ENCODE results near the gene LASP1. TPM values are rescaled to one million over a fixed set of nuclear protein-coding genes. Genes with fewer than 3 reads are reported as not detected.

The LASP1 gene
- total and polyA plus RNA-seq, 2 experiments from 2014 or later = 48.7 to 173 TPM

DNA sequence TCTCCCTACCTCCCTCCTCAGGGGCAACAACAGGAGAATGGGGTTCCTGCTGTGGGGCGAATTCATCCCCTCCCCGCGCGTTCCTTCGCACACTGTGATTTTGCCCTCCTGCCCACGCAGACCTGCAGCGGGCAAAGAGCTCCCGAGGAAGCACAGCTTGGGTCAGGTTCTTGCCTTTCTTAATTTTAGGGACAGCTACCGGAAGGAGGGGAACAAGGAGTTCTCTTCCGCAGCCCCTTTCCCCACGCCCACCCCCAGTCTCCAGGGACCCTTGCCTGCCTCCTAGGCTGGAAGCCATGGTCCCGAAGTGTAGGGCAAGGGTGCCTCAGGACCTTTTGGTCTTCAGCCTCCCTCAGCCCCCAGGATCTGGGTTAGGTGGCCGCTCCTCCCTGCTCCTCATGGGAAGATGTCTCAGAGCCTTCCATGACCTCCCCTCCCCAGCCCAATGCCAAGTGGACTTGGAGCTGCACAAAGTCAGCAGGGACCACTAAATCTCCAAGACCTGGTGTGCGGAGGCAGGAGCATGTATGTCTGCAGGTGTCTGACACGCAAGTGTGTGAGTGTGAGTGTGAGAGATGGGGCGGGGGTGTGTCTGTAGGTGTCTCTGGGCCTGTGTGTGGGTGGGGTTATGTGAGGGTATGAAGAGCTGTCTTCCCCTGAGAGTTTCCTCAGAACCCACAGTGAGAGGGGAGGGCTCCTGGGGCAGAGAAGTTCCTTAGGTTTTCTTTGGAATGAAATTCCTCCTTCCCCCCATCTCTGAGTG lies 49.6 kb downstream of the LASP1 start:
- Mint-ChIP-seq H3K36me3 (ENCODE audit: low read depth) (peaks cover 42% of the 10 kb centered on the region), H3K4me3 (no peak overlapping the region), H3K9me3 (no peaks in the 10 kb centered on the region), H3K4me1 (peaks cover 18% of the 10 kb centered on the region), H3K27ac (no peak overlapping the region), H3K27me3 (ENCODE audit: insufficient read depth, low read depth, poor library complexity) (peaks cover 9% of the 10 kb centered on the region)
- H3K4me1 ChIP-seq (ENCODE audit: insufficient read depth) = peaks cover 12% of the 10 kb centered on the region
- H3K27ac ChIP-seq (ENCODE audit: low read depth) = no peak overlapping the region
- ATAC-seq (no peak), DNase-seq (ENCODE audit: low spot score) (no peak)
- no peak overlapping the region for H3K4me2 ChIP-seq
- no peak overlapping the region for H2AFZ ChIP-seq
- H3K79me2 ChIP-seq (replicated peaks; ENCODE audit: insufficient read depth) = no peaks in the 10 kb centered on the region
- no peak overlapping the region for H3K4me3 ChIP-seq
- H3K9me2 ChIP-seq (ENCODE audit: insufficient read depth) = no peaks in the 10 kb centered on the region
- no peaks in the 10 kb centered on the region for H3K27me3 ChIP-seq (ENCODE audit: insufficient read depth)
- 0 out of 2 replicates have a peak, but pooled peaks cover 15% of the 10 kb centered on the region for H3F3A ChIP-seq (replicated peaks; ENCODE audit: low read depth)
- TF ChIP-seq ZNF114 (CRISPR knock-in tag; IDR thresholded peaks at IDR 0.05) (no peak), JUNB (IDR thresholded peaks at IDR 0.05; ENCODE audit: unreplicated experiment) (no peak), EZH2 (IDR thresholded peaks at IDR 0.05; ENCODE audit: low read depth, unreplicated experiment) (no peak), POLR2AphosphoS5 (IDR thresholded peaks at IDR 0.05; ENCODE audit: low read depth) (no peak), STAT1 (IDR thresholded peaks at IDR 0.05; ENCODE audit: unreplicated experiment) (no peak)
- TF ChIP-seq, protein P1, sequence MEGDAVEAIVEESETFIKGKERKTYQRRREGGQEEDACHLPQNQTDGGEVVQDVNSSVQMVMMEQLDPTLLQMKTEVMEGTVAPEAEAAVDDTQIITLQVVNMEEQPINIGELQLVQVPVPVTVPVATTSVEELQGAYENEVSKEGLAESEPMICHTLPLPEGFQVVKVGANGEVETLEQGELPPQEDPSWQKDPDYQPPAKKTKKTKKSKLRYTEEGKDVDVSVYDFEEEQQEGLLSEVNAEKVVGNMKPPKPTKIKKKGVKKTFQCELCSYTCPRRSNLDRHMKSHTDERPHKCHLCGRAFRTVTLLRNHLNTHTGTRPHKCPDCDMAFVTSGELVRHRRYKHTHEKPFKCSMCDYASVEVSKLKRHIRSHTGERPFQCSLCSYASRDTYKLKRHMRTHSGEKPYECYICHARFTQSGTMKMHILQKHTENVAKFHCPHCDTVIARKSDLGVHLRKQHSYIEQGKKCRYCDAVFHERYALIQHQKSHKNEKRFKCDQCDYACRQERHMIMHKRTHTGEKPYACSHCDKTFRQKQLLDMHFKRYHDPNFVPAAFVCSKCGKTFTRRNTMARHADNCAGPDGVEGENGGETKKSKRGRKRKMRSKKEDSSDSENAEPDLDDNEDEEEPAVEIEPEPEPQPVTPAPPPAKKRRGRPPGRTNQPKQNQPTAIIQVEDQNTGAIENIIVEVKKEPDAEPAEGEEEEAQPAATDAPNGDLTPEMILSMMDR (conservative IDR thresholded peaks at IDR 0.05; ENCODE audit: low read depth in 2 of 2) = no peak
- TF ChIP-seq, protein P2, sequence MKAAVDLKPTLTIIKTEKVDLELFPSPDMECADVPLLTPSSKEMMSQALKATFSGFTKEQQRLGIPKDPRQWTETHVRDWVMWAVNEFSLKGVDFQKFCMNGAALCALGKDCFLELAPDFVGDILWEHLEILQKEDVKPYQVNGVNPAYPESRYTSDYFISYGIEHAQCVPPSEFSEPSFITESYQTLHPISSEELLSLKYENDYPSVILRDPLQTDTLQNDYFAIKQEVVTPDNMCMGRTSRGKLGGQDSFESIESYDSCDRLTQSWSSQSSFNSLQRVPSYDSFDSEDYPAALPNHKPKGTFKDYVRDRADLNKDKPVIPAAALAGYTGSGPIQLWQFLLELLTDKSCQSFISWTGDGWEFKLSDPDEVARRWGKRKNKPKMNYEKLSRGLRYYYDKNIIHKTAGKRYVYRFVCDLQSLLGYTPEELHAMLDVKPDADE (IDR thresholded peaks at IDR 0.05) = no peak
- TF ChIP-seq, protein P3, sequence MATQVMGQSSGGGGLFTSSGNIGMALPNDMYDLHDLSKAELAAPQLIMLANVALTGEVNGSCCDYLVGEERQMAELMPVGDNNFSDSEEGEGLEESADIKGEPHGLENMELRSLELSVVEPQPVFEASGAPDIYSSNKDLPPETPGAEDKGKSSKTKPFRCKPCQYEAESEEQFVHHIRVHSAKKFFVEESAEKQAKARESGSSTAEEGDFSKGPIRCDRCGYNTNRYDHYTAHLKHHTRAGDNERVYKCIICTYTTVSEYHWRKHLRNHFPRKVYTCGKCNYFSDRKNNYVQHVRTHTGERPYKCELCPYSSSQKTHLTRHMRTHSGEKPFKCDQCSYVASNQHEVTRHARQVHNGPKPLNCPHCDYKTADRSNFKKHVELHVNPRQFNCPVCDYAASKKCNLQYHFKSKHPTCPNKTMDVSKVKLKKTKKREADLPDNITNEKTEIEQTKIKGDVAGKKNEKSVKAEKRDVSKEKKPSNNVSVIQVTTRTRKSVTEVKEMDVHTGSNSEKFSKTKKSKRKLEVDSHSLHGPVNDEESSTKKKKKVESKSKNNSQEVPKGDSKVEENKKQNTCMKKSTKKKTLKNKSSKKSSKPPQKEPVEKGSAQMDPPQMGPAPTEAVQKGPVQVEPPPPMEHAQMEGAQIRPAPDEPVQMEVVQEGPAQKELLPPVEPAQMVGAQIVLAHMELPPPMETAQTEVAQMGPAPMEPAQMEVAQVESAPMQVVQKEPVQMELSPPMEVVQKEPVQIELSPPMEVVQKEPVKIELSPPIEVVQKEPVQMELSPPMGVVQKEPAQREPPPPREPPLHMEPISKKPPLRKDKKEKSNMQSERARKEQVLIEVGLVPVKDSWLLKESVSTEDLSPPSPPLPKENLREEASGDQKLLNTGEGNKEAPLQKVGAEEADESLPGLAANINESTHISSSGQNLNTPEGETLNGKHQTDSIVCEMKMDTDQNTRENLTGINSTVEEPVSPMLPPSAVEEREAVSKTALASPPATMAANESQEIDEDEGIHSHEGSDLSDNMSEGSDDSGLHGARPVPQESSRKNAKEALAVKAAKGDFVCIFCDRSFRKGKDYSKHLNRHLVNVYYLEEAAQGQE (IDR thresholded peaks at IDR 0.05; ENCODE audit: unreplicated experiment) = no peak
- H3K36me3 ChIP-seq (ENCODE audit: insufficient read depth) = no peaks in the 10 kb centered on the region; the same call in 1 of the 2 replicates
- H4K20me1 ChIP-seq (replicated peaks; ENCODE audit: insufficient read depth) = peaks cover 8% of the 10 kb centered on the region

Measured in GM23338 (cell line).